ENCODE measurements around the gene PSMD6. TPM values are rescaled to one million over a fixed set of nuclear protein-coding genes. Genes with fewer than 3 reads are reported as not detected.

Gene PSMD6
- total RNA-seq, 1 donor from 2014 or later = 87.0 TPM

DNA sequence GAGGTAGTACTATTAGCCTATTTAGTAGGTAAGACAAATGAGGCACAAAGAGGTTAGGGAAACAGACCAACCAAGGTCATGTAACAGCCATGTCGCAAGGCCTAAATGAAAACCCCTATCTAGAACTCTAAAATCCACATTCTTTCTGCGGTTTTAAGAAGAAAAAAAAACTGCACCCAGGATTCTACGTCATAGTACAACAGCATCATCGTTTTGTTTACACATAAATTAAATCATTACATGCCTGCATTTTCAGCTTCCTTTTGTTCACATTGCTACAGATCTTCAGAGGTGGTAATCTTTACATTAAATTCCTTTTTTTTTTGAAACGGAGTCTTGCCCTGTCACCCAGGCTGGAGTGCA lies 548 bp upstream of the PSMD6 start:
- peaks cover 11% of the 10 kb centered on the region for H3K4me1 Mint-ChIP-seq (ENCODE audit: unreplicated experiment)
- peak overlapping the region; percentile 88 for H3K4me3 Mint-ChIP-seq (ENCODE audit: unreplicated experiment)
- peak overlapping the region; percentile 73 for H3K27ac Mint-ChIP-seq (ENCODE audit: unreplicated experiment)
- peaks cover under 1% of the 10 kb centered on the region for H3K36me3 Mint-ChIP-seq (ENCODE audit: low read depth, unreplicated experiment)
- TF ChIP-seq CTCF (IDR thresholded peaks at IDR 0.05; ENCODE audit: unreplicated experiment) = no peak
- DNase-seq (ENCODE audit: low spot score) = no peak
- H3K27me3 Mint-ChIP-seq (ENCODE audit: unreplicated experiment) = no peaks in the 10 kb centered on the region
- no peaks in the 10 kb centered on the region for H3K9me3 Mint-ChIP-seq (ENCODE audit: unreplicated experiment)

- no peak for TF ChIP-seq CTCF (IDR thresholded peaks at IDR 0.05; ENCODE audit: unreplicated experiment)
- H3K4me3 Mint-ChIP-seq (ENCODE audit: unreplicated experiment) = peak overlapping the region; percentile 95
- peaks cover 11% of the 10 kb centered on the region for H3K4me1 Mint-ChIP-seq (ENCODE audit: unreplicated experiment)
- H3K9me3 Mint-ChIP-seq (ENCODE audit: unreplicated experiment) = no peaks in the 10 kb centered on the region
- peaks cover 3% of the 10 kb centered on the region for H3K36me3 Mint-ChIP-seq (ENCODE audit: low read depth, unreplicated experiment)
- DNase-seq (ENCODE audit: low spot score) = peak; percentile 5
- H3K27me3 Mint-ChIP-seq (ENCODE audit: unreplicated experiment) = no peaks in the 10 kb centered on the region
- H3K27ac Mint-ChIP-seq (ENCODE audit: unreplicated experiment) = peak overlapping the region; percentile 89
These were observed 675 bp downstream of the PSMD6 start for GRCh38 chr3:64022451-64023186.

DNA sequence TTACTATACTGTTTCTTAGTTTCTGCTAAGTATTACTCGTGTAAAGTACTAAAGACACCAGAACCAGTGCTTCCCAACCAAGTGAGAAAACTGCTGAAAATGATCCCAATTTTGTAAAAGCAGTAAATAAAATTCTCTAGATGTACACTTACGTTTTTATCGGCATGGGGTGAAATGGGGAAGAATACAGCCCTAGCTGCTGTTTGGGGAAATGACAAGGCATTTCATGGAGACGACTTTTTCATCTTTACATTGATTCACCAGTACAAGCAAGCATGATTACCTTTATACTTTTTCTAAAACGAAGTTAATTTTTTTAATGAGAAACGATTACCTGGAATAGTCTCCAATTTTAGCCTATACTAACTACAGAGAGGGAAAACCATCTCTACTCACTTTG lies 1.4 kb downstream of the PSMD6 start:
- H3K4me1 Mint-ChIP-seq (ENCODE audit: unreplicated experiment) = peaks cover 11% of the 10 kb centered on the region
- H3K9me3 Mint-ChIP-seq (ENCODE audit: unreplicated experiment) = no peaks in the 10 kb centered on the region
- no peaks in the 10 kb centered on the region for H3K27me3 Mint-ChIP-seq (ENCODE audit: unreplicated experiment)
- no peak for DNase-seq (ENCODE audit: low spot score)
- H3K27ac Mint-ChIP-seq (ENCODE audit: unreplicated experiment) = no peak overlapping the region
- H3K36me3 Mint-ChIP-seq (ENCODE audit: low read depth, unreplicated experiment) = peaks cover 7% of the 10 kb centered on the region
- H3K4me3 Mint-ChIP-seq (ENCODE audit: unreplicated experiment) = peak overlapping the region; percentile 95
- TF ChIP-seq CTCF (IDR thresholded peaks at IDR 0.05; ENCODE audit: unreplicated experiment) = no peak

- Mint-ChIP-seq H3K9me3 (ENCODE audit: unreplicated experiment) (no peaks in the 10 kb centered on the region), H3K4me3 (ENCODE audit: unreplicated experiment) (no peak overlapping the region), H3K27me3 (ENCODE audit: unreplicated experiment) (no peaks in the 10 kb centered on the region), H3K4me1 (ENCODE audit: unreplicated experiment) (peaks cover 11% of the 10 kb centered on the region), H3K36me3 (ENCODE audit: low read depth, unreplicated experiment) (peaks cover 11% of the 10 kb centered on the region), H3K27ac (ENCODE audit: unreplicated experiment) (no peak overlapping the region)
- TF ChIP-seq CTCF (IDR thresholded peaks at IDR 0.05; ENCODE audit: unreplicated experiment) = no peak
- DNase-seq (ENCODE audit: low spot score) = no peak
These were observed 3.4 kb downstream of the PSMD6 start for GRCh38 chr3:64019879-64020278.

GRCh38 chr3:64019271-64019670 lies 4.0 kb downstream of the PSMD6 start:
- no peak for TF ChIP-seq CTCF (IDR thresholded peaks at IDR 0.05; ENCODE audit: unreplicated experiment)
- H3K4me1 Mint-ChIP-seq (ENCODE audit: unreplicated experiment) = peaks cover 11% of the 10 kb centered on the region
- no peak overlapping the region for H3K27ac Mint-ChIP-seq (ENCODE audit: unreplicated experiment)
- H3K36me3 Mint-ChIP-seq (ENCODE audit: low read depth, unreplicated experiment) = peaks cover 17% of the 10 kb centered on the region
- H3K9me3 Mint-ChIP-seq (ENCODE audit: unreplicated experiment) = no peaks in the 10 kb centered on the region
- H3K27me3 Mint-ChIP-seq (ENCODE audit: unreplicated experiment) = no peaks in the 10 kb centered on the region
- no peak overlapping the region for H3K4me3 Mint-ChIP-seq (ENCODE audit: unreplicated experiment)
- no peak for DNase-seq (ENCODE audit: low spot score)

Measured in endothelial cell (in vitro differentiated cells).